Measurements from ENCODE around the gene SYT9. TPM values are rescaled to one million over a fixed set of nuclear protein-coding genes. Genes with fewer than 3 reads are reported as not detected.

Gene SYT9
- total RNA-seq, 1 donor from 2014 or later, result 5.3 TPM

DNA sequence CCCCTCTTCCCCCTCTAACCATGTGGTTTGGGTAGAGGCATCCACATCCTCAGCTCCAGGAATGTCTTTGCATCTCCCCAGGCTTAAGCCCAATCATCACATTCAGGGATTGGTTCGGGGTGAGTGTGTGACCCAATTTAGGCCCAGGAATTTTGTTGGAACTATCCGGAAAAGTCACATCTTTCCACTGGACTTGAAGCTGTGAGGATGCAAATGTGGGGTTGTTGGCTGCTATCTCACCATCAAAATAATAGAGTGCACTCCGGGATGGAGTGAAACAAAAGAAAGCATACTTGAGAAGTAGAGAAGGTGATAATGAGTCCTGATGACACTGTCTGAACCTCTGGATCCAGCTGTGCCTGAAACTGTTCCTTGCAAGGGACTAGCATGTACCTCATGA, 199.8 kb downstream of the SYT9 start:
- Histone ChIP-seq H2AFZ (replicated peaks) (no peak overlapping the region), H3K9ac (no peak overlapping the region), H3K79me2 (ENCODE audit: low read depth) (no peaks in the 10 kb centered on the region), H3K4me2 (no peak overlapping the region), H3K4me1 (no peaks in the 10 kb centered on the region), H3K27me3 (no peaks in the 10 kb centered on the region), H3K9me3 (ENCODE audit: low read depth) (no peaks in the 10 kb centered on the region), H3K36me3 (no peaks in the 10 kb centered on the region), H4K20me1 (ENCODE audit: low read depth) (no peaks in the 10 kb centered on the region), H3K27ac (no peak overlapping the region), H3F3A (ENCODE audit: low read depth) (no peaks in the 10 kb centered on the region), H3K4me3 (no peak overlapping the region)
- H3K27me3 Mint-ChIP-seq (ENCODE audit: insufficient read depth, low read depth), result no peaks in the 10 kb centered on the region
- TF ChIP-seq EZH2phosphoT487 (IDR thresholded peaks at IDR 0.05) (no peak), EZH2 (IDR thresholded peaks at IDR 0.05) (no peak)
- TF ChIP-seq, protein P1, sequence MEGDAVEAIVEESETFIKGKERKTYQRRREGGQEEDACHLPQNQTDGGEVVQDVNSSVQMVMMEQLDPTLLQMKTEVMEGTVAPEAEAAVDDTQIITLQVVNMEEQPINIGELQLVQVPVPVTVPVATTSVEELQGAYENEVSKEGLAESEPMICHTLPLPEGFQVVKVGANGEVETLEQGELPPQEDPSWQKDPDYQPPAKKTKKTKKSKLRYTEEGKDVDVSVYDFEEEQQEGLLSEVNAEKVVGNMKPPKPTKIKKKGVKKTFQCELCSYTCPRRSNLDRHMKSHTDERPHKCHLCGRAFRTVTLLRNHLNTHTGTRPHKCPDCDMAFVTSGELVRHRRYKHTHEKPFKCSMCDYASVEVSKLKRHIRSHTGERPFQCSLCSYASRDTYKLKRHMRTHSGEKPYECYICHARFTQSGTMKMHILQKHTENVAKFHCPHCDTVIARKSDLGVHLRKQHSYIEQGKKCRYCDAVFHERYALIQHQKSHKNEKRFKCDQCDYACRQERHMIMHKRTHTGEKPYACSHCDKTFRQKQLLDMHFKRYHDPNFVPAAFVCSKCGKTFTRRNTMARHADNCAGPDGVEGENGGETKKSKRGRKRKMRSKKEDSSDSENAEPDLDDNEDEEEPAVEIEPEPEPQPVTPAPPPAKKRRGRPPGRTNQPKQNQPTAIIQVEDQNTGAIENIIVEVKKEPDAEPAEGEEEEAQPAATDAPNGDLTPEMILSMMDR (IDR thresholded peaks at IDR 0.05), result no peak
- peaks cover 3% of the 10 kb centered on the region for H3K4me1 Mint-ChIP-seq
- H3K36me3 Mint-ChIP-seq, result no peaks in the 10 kb centered on the region
- no peak overlapping the region for H3K4me3 Mint-ChIP-seq
- no peaks in the 10 kb centered on the region for H3K9me3 Mint-ChIP-seq
- H3K27ac Mint-ChIP-seq, result no peak overlapping the region
- DNase-seq (ENCODE audit: low spot score), result no peak

DNA sequence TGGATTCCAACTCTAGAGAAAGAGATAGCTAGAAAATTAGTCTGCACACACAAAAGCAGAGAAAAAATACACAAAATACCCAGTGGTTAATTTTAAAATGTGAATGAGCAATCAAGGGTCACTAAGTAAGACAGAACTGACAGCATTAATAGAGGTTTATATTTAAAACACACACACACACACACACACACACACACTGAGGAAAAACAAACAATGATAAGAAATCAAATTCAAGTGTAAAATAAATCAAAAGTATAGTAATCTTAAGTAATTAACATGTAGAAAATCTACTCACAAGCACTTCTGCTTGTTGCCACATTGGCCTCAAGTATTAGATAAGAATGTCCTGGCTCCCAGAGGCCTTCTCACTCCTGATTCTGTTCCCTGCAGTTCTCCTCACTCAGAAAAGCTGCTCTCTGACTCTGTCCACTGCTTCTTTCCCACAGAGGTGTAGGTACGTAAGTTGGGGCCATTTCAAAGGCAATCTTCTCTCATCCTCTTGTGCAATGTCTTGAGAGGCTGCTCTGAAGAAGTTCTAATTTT, 200.3 kb downstream of the SYT9 start:
- Histone ChIP-seq H3K79me2 (ENCODE audit: low read depth) (no peaks in the 10 kb centered on the region), H4K20me1 (ENCODE audit: low read depth) (no peaks in the 10 kb centered on the region), H2AFZ (replicated peaks) (no peak overlapping the region), H3K4me1 (no peaks in the 10 kb centered on the region), H3K9me3 (ENCODE audit: low read depth) (no peaks in the 10 kb centered on the region), H3K36me3 (no peaks in the 10 kb centered on the region), H3K27me3 (no peaks in the 10 kb centered on the region), H3K4me2 (no peak overlapping the region), H3K27ac (no peak overlapping the region), H3F3A (ENCODE audit: low read depth) (no peaks in the 10 kb centered on the region), H3K4me3 (no peak overlapping the region), H3K9ac (no peak overlapping the region)
- TF ChIP-seq EZH2phosphoT487 (IDR thresholded peaks at IDR 0.05) (no peak), EZH2 (IDR thresholded peaks at IDR 0.05) (no peak)
- TF ChIP-seq, protein P1 (IDR thresholded peaks at IDR 0.05), result no peak
- Mint-ChIP-seq H3K9me3 (no peaks in the 10 kb centered on the region), H3K27me3 (ENCODE audit: insufficient read depth, low read depth) (no peaks in the 10 kb centered on the region), H3K4me1 (peaks cover 3% of the 10 kb centered on the region), H3K36me3 (no peaks in the 10 kb centered on the region), H3K4me3 (no peak overlapping the region), H3K27ac (no peak overlapping the region)
- no peak for DNase-seq (ENCODE audit: low spot score)

DNA sequence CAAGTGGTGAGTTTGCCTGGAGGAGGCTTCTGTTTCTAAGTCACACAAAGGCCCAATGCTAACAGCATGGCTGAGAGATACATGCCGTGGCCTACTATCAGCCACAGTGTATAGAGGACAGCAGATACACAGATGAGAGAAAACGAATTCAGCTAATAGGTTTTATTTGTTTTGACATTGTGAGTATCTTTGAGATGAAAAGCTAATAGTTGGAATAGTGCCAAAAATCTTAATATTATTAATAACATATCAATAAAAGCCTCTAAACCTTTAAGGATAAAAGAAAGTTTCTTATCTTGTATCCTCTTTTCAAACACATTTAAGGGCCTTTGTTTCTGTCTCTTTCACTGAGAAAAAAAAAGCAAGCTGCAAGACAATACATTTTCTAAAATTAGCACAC, 203.2 kb downstream of the SYT9 start:
- Histone ChIP-seq H3K9ac (no peak overlapping the region), H3K79me2 (ENCODE audit: low read depth) (no peaks in the 10 kb centered on the region), H3K4me1 (no peaks in the 10 kb centered on the region), H3K27ac (no peak overlapping the region), H3K4me2 (no peak overlapping the region), H3K36me3 (no peaks in the 10 kb centered on the region), H3K4me3 (no peak overlapping the region), H3K9me3 (ENCODE audit: low read depth) (no peaks in the 10 kb centered on the region), H3F3A (ENCODE audit: low read depth) (no peaks in the 10 kb centered on the region), H4K20me1 (ENCODE audit: low read depth) (no peaks in the 10 kb centered on the region), H2AFZ (replicated peaks) (no peak overlapping the region), H3K27me3 (no peaks in the 10 kb centered on the region)
- Mint-ChIP-seq H3K4me3 (no peak overlapping the region), H3K27me3 (ENCODE audit: insufficient read depth, low read depth) (no peaks in the 10 kb centered on the region), H3K9me3 (no peaks in the 10 kb centered on the region), H3K4me1 (no peaks in the 10 kb centered on the region), H3K36me3 (no peaks in the 10 kb centered on the region), H3K27ac (no peak overlapping the region)
- TF ChIP-seq EZH2phosphoT487 (IDR thresholded peaks at IDR 0.05) (no peak), EZH2 (IDR thresholded peaks at IDR 0.05) (no peak)
- TF ChIP-seq, protein P1 (IDR thresholded peaks at IDR 0.05), result no peak
- DNase-seq (ENCODE audit: low spot score), result no peak
